Measurements from ENCODE around the gene SLCO2B1.

SLCO2B1 gene

DNA sequence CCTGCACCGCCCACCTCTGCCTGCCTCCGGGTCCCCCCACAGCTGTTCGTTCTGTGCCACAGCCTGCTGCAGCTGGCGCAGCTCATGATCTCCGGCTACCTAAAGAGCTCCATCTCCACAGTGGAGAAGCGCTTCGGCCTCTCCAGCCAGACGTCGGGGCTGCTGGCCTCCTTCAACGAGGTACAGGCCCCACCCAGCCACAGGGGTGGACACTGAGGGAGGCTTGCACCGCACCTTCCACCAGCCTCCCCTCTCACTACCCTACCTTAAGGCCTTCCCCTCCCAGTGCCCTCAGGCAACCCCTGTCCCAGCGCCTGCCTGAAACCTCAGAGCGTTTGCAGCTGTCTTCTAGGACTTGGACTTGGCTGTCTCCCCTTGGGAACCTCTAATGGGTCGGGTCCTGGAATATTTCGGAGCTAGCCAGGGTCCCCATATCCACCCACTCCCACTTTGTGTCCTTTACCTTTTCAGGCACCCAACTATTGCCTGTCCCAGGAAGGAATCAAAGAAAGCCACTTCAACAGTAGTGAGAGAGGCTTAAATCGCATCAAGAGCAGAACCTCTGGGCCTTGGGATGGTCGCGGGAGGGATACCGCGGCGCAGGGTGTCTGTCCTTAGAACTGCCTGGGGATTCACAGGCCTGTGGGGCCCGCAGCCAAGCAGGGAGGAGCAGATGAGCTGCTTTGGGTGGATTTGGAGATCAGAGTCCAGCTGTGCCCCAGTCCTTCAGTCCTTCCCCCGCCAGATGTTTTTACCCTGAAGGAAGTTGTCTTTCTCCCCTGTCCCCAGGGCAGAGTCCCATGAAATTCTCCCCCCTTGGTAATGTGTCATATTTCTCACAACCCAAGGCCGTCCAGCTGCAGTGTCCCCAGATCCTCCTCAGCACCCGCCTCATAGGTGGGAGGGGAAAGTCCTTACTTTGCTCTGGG lies 13.3 kb downstream of the SLCO2B1 start:
- DNase-seq, result no peak

DNA sequence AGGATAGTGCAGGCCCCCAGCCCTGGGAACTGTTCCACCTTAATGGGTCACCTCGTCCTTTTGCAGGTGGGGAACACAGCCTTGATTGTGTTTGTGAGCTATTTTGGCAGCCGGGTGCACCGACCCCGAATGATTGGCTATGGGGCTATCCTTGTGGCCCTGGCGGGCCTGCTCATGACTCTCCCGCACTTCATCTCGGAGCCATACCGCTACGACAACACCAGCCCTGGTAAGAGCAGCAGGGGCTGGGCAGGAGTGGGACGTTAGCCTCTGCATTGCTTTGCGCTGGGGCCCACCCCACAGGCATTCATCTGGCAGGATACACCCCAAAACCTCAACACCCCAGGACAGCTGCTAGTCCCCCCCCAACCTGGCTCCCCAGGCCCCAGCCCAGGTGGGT lies 14.8 kb downstream of the SLCO2B1 start:
- no peak for DNase-seq

DNA sequence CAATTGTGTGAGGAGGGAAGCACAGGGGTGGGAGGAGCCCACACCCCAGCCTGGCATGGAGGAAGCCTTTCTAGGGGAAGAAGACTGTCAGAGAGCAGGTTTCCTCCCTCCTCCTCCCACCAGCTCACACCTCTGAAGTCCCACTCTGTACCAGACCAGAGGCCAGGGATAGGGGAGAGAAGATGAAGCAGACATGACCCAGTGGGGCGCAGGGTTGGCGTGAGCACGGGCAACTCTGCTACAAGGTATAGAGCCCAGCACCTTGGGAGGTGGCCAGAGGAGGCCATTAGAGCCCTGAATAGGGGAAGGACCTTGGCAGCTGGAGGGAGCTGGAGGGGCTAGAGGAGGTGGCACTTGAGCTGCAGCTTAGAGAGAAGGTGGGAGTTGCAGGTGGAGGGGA lies 15.9 kb downstream of the SLCO2B1 start:
- no peak for DNase-seq

DNA sequence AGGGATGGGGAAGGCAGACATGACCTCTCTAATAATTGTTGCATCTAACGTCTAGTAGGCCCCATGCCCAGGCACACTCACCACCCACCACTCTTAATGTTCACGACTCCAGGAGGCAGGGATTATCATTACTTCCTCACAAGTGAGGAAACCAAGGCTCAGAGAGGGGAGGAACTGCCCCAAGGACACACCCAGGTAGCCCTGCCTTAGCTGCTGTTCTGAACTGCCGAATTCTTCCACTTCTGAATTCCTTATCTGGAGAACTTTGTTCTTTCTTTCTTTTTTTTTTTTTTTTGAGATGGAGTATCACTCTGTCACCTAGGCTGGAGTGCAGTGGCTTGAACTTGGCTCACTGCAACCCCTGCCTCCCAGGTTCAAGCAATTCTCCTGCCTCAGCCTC lies 16.7 kb downstream of the SLCO2B1 start:
- DNase-seq, result no peak

DNA sequence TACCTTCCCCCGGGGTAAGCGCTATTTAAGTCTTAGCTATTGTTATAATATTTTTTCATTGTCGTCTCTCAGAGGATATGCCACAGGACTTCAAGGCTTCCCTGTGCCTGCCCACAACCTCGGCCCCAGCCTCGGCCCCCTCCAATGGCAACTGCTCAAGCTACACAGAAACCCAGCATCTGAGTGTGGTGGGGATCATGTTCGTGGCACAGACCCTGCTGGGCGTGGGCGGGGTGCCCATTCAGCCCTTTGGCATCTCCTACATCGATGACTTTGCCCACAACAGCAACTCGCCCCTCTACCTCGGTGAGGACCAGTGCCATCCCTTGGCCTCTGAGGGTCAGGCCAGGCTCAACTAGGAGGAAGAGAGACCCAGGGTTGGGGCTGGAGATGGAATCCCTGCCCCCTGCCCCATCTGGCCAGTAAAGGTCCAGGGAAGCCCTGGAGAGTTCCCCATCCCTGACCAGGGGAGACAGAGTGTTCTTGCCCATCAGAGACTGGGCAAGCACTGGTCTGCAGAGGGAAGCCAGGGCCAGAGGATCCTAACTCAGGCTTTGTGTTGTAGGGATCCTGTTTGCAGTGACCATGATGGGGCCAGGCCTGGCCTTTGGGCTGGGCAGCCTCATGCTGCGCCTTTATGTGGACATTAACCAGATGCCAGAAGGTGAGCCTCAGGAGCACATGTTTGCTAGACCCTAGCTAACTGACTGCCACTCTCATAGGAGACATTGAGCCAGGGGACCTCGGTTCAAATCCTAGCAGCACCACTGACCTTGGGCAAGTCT lies 18.4 kb downstream of the SLCO2B1 start:
- DNase-seq, result no peak

DNA sequence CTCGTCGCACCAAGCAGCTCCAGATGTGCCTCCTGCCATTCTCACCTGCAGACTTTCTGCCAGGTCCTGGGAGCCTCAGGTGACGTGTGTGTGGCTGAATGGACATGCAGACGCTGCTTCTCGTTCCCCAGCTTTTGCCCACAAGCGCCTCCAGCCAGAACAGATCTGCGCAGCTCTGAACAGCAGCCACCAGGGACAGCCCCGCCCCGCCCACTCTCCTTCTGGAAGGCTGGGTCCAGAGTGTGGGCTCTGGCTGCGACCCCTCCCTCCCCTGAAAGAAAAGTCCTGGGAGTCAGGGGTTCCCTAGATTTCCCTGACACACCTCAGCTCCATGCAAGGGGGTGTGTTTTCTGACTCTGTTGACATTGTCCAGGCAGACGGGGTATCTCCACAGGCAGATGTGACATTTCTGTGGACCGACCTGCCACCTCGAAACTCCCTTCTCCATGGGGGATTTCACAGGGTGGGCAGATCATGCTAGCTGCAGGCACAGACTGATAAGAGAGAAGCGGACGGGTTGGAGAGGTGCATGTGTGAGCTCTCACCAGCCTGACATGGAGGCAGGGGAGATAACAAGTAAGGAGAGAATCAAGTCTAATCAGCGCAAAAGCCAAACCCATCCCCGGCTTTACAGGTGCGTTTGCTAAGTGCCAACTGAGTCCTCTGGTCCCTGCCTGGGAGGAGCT lies 19.8 kb downstream of the SLCO2B1 start:
- DNase-seq, result no peak

DNA sequence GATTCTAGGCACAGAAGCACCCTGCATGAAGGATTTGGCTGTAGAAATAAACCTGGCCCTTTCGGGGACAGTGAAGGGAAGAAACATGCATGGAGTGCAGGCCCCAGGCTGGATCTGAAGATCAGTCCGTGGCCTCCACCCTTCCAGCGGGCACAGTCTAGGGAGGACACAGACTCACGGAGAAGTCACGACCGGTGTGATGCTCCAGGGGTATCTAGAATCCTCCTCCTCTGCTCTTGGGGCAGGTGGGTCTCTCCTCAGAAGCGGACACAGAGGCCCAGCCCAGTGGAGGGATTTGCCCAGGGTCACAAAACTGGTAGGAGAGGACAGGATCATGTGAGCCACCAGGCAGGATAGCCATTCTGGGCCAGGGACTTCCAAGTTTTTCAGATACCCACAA lies 22.4 kb downstream of the SLCO2B1 start:
- no peak for DNase-seq

DNA sequence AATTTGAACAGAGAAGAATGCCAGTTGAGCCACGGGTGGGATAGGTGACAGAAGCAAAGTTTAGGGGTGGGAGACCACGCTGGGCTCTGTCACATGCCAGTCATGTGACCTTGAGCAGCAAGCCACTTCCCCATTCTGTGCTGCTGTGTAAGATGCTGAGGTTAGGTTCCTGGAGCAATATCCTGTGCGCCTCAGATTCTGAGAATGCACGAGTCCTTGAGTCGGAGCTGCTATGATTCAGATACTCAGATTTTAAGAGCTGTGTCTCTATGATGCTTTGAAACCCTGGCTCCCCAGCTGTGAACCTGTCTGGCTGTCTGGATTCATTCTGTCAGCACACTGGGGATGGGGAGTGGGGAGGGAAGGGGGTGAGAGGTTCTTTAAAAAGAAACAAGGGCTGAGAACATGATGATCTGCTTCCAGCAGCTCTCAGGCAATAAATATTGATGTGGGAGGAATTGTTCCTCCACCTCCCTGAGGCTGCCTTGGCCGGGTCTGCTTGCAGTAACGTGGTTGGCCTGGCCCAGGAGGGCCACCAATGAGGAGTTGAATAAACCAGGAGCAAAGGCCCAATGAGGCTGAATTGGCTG lies 24.0 kb downstream of the SLCO2B1 start:
- DNase-seq, result no peak

DNA sequence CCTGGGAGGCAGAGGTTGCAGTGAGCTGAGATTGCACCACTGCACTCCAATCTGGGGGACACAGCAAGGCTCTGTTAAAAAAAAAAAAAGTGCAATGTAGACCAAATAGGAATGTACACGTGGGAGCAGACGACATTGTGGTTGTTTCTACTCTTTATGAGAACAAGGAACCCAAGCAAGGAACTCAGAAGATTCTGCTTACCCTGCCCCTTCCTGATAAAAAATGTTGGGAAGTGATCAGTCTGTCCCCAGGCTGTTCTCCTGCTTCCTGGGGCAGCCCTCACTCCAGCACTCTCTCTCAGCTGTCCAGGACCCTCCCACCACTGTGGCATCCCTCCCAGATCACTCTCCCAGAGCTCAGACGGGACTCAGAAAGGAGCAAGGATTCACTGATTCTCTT lies 31.8 kb downstream of the SLCO2B1 start:
- DNase-seq, result no peak

DNA sequence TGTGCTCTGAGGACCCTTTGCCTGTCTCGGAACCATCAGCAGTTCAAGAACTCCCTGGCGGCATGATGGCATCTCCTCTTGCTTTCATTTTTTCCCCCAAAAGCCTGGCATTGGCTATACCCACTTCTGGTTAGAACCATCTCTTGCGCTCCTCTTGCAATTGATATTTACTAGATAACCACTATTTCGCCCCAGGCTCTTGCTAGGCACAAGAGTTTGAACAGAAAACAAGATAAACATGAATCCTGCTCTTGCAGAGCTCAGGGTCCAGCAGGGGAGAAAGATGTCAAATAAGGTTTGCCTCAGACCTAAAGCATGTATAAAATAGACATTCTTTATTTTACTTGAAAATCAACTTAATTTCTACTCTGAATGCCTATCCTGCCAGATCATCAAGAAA lies 33.1 kb downstream of the SLCO2B1 start:
- DNase-seq, result no peak

DNA sequence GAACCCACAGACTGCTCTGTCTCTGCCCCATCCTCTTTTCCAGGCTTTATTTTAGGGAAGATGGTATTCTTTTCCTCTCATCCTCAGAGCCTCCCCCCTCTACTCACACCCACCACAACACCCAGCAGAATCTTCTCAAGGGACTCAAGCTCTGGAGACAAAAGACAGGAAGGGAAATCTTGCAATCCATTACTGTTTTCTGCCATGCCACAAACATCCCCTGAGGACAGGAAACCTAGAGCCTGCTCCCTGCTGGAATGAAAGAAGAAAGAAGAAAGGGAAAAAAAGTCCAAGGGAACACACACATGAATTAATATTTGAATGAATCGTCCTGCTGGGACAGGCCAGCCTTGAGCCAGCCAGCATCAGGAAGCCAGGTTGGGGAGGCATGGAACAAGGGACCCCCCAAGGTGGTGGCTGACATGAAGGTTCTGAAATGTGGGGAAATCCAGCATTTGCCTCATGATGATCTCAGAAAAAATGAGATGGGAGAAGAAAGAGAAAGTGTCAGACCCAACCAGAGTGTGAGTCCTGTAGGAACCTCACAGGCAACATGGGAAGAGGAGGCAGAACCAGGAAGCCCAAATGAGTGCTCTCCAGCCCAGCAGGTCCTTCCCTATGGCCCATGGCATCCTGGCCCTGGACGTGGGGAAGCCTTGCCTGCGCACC lies 34.0 kb downstream of the SLCO2B1 start:
- DNase-seq, result no peak

DNA sequence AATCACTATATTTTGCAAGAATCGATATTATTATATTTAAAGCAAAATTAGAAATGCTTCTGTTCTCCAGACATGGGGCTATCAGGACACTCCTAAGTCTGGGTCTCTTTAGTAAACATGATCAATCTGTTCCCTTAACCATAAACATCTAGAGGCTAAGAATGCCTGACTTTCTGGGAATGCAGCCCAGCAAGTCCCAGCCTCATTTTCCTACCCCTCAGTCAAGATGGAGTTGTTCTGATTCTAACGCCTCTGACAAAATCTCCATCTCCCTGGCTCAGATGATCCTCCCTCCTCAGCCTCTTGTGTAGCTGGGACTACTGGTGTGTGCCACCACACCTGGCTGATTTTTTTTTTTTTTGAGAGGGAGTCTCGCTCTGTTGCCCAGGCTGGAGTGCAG lies 35.0 kb downstream of the SLCO2B1 start:
- DNase-seq, result no peak

DNA sequence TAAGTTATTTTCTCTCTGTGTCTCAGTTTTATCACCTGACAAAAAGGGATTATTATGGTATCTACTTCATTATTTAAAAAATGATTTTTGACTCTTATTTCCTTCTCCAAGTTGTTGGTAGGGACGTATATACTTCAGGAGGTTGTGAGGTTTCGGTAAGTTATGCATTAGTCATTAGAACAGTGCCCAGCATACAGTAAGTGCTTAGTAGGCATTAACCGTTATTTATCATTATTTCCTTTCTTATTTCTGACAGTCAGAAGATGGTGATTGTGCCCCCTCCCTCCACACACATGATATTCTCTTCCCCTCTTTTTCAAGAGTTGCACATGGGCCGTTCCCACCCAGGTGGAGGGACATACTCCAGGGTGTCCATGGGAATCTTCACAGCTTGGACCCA lies 36.1 kb downstream of the SLCO2B1 start:
- DNase-seq, result no peak

DNA sequence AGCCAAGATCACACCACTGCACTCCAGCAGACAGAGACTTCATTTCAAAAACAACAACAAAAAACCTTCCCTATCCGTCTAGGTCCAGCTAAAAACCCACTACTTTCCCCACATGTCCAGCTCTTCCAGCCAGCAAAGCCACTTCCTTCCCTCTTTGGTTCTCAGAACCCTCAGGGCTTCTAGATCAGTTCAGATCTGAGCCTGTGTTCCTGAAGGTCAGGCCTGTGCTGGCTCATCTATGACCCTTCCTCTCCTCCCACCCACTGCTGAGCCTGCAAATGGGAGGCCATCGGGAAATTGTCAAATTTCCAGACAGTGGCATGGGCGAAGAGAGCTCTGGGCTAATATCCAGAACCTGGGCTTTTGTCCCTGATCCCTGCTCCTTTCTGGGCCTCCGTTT lies 37.8 kb downstream of the SLCO2B1 start:
- no peak for DNase-seq

DNA sequence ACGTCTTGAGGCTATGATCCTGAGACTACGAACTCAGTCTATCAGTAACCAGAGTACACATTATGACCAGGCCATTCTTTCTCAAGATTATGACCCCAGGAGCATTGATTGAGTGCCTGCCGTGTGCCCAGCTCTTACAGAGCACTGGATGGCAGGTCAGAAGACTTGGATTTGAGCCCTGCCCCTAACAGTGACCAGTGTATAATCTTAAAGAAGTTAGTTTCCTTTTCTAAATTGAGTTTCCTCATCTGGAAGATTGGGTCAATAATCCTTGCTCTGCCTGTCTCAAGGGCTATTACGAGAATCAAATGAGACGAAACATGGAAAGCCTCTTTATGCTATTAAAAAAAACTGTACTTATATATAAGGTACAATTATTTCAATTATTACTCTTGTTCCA lies 38.2 kb downstream of the SLCO2B1 start:
- no peak for DNase-seq

DNA sequence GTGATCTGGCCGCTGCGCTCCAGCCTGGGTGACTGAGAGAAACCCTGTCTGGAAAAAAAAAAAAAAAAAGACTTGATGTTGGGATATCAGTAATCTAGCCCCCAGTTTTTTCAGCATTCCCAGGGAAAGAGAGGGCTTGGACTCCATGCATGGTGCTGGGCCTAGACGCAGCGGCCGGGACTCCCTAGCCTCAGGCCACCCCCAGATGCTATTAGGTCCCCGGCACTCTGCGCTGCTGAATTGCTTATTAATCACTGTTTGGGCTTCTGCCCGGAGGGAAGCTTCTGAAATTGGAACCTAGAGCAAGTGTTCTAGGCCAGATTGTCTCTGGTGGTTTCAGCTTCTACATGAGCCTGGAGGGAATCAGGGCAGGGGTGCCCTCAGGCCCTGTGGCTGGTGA lies 39.0 kb downstream of the SLCO2B1 start:
- DNase-seq, result no peak

DNA sequence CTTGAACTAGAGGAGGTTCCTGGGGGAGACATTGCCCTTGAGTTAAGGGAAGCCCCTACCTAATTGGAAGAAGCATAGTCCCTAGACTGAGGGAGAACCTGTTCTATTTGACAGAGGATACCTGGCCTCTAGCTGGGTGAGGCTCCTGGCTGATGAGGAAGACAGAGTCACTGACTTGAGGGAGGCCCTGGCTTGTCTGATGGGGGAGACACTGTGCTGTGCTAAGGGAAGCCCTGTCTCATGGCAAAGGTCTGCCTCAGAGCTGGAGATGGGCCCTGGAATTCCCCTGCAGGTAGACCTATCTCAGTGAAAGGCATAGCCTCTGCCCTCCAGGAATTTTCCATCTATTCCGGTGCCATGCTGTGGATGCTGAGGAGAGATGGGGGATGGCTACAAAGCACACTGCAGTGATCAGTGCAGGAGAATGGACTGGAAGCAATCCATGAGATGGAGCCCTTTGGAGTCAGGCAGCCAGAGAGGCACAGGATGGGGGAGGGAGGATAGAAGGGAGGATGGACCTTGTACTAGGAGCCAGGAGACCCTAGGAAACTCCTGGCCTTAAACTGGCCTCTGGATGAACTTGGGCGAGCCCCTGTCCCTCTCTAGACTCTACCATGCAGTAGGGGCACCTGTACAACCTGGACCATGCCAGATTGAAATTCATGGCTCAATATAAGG lies 39.9 kb downstream of the SLCO2B1 start:
- DNase-seq, result no peak

DNA sequence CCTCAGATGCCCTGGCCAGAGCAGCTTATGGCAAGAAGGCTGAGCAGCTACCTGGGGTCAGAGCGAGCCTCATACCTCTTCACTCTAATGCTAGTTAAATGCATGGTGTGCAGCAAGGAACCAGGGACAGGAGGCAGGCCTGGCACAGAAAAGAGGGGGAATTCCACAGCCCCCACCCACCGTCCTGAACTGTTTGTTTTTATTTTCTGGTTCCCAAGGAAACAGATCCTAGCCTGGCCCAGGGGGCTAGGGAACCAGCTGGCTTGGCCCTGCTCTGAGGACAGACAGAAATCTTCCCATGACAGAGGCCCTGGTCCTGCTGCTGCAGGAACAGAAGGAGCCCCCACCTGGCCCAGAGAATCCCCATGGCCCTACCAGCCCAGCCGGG lies 40.4 kb downstream of the SLCO2B1 start:
- DNase-seq, result no peak

DNA sequence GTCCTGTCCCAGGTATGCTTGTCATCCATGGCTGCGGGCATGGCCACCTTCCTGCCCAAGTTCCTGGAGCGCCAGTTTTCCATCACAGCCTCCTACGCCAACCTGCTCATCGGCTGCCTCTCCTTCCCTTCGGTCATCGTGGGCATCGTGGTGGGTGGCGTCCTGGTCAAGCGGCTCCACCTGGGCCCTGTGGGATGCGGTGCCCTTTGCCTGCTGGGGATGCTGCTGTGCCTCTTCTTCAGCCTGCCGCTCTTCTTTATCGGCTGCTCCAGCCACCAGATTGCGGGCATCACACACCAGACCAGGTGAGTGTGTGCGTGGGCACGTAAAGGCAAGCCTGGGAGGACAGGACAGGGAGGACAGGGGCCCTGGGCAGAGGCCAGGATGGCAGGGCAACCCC lies 42.4 kb downstream of the SLCO2B1 start:
- no peak for DNase-seq

DNA sequence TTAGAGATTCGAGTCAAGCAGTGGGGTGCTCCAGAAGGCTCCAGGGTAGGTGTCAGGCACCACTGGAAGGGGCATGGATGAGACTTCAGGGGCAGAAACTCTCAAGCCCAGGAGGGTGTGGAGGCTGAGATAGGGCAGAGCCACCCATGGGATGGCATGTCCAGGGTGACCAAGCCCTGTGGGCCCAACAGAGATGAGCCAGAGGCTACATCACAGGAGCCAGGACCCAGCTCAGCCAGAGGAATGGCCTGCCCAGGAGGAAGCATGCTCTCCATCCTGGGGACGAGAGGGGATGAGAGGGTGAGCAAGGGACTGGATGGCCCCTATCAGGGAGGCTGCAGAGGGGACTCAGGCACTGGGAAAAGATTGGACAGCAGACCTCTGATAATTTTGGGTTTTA lies 42.8 kb downstream of the SLCO2B1 start:
- no peak for DNase-seq

DNA sequence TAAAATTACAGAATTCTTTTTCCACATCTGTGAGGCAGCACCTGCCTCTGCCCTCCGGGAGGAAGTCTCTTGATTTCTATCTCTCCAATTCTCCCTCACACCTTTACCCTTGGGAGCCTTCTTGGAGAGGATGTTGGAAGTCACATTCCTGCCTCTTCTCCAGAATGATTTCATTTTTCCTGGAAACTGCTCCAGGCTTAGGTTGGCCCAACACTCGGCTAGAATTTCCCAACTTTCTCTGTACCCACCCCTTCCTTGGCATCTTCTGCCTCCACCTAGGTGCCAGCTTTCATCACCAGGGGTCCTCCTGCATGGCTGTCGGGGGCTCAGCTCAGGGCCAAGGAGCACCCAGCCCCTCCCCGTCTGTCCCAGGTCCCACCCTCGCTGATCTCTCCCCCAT lies 43.2 kb downstream of the SLCO2B1 start:
- no peak for DNase-seq
